HEK293 (cell line): ENCODE data around the gene FOXP1.

Experiments used
- ATF2 ChIP-seq: fragments of 450-650 bp; formaldehyde crosslinking; IDR thresholded peaks from 2 replicates; pipeline ENCODE4 v1.5.1; 2016; ENCODE audit warnings: missing biosample characterization, missing genetic modification characterization, low read depth
- SP2 ChIP-seq: fragments of 450-650 bp; formaldehyde crosslinking; IDR thresholded peaks from 2 replicates; pipeline ENCODE4 v1.5.1; 2016; ENCODE audit warnings: missing biosample characterization, missing genetic modification characterization
- ZNF146 ChIP-seq: fragments of 450-650 bp; formaldehyde crosslinking; IDR thresholded peaks from 2 replicates; pipeline ENCODE4 v1.5.1; 2016; ENCODE audit warnings: missing biosample characterization, missing genetic modification characterization
- ZNF221 ChIP-seq: fragments of 450-650 bp; formaldehyde crosslinking; IDR thresholded peaks from 2 replicates; pipeline ENCODE4 v1.5.1; 2017; ENCODE audit warnings: missing biosample characterization, missing genetic modification characterization, borderline replicate concordance
- ZNF274 ChIP-seq, 2 experiments: fragments of 200-500 bp in 1 of 2; fragments of 450-650 bp in 1 of 2; sonication (Bioruptor generic) in 1 of 2; formaldehyde crosslinking in 1 of 2; IDR thresholded peaks; 2 replicates each; pipeline versions ENCODE4 v1.5.1 to v1.6.1; 2014 to 2016; ENCODE audit warnings: borderline replicate concordance in 1 of 2, inconsistent platforms in 1 of 2, low read length in 1 of 2, missing biosample characterization in 1 of 2, missing genetic modification characterization in 1 of 2
- TF ChIP-seq, protein P1 (sequence below): fragments of 450-650 bp; formaldehyde crosslinking; IDR thresholded peaks from 2 replicates; pipeline ENCODE4 v1.5.1; 2016; ENCODE audit warnings: missing biosample characterization, missing genetic modification characterization

DNA sequence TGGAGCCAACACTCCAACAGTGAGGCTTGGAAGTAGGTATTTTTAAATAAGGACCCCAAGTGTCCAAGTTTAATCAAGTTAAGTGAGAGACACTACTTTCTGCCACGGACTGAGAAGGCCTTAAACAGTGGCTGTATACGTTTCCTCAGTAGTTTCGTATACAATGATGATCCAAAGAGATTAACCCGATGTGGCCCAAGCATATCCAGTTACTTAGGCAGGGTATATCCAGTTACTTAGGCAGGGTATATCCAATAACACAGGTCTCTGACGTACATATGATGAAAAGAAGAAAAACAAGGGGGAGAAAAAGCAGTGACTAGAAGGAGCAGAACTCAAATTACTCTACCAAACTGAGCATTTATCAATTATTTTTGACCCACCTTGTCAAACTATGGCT is 591.4 kb downstream of the FOXP1 start:
- TF ChIP-seq ZNF146 (tag by site-specific recombination) (no peak), SP2 (tag by site-specific recombination) (no peak), ATF2 (tag by site-specific recombination) (no peak), ZNF221 (tag by site-specific recombination) (no peak), ZNF274 (IDR thresholded peaks at IDR 0.05; ENCODE audit: low read length) (no peak), ZNF274 (tag by site-specific recombination; IDR thresholded peaks at IDR 0.05; ENCODE audit: borderline replicate concordance) (no peak)
- TF ChIP-seq, protein P1, sequence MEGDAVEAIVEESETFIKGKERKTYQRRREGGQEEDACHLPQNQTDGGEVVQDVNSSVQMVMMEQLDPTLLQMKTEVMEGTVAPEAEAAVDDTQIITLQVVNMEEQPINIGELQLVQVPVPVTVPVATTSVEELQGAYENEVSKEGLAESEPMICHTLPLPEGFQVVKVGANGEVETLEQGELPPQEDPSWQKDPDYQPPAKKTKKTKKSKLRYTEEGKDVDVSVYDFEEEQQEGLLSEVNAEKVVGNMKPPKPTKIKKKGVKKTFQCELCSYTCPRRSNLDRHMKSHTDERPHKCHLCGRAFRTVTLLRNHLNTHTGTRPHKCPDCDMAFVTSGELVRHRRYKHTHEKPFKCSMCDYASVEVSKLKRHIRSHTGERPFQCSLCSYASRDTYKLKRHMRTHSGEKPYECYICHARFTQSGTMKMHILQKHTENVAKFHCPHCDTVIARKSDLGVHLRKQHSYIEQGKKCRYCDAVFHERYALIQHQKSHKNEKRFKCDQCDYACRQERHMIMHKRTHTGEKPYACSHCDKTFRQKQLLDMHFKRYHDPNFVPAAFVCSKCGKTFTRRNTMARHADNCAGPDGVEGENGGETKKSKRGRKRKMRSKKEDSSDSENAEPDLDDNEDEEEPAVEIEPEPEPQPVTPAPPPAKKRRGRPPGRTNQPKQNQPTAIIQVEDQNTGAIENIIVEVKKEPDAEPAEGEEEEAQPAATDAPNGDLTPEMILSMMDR = no peak
